Gastrocnemius medialis (tissue), 4 donors: Measurements from ENCODE around the gene WDR26. TPM values are rescaled to one million over a fixed set of nuclear protein-coding genes. Genes with fewer than 3 reads are reported as not detected.

Experiments
- ATAC-seq, 2 donors: fragments of 150-250 bp; one replicate each; pipeline ENCODE4 v1.9.1; 2016
- DNase-seq, 2 donors: peaks; one replicate each; pipeline ENCODE4 v3.0.0-alpha.2; 2019
- H3K27ac ChIP-seq, 4 donors: fragments of 200-600 bp; sonication (generic); 1 replicate in 1 of 4; 2 replicates in 3 of 4; pipeline ENCODE4 v1.5.1; 2016 to 2018; ENCODE audit warnings: mild to moderate bottlenecking in 2 of 4, moderate library complexity in 1 of 4
- H3K27me3 ChIP-seq, 3 donors: fragments of 200-600 bp; sonication (generic) in 2 of 3; 1 replicate in 1 of 3; 2 replicates in 2 of 3; pipeline versions ENCODE4 v1.5.1 to v1.6.0; 2016 to 2019; ENCODE audit warnings: mild to moderate bottlenecking in 1 of 3, moderate library complexity in 1 of 3
- H3K36me3 ChIP-seq, 2 donors: fragments of 200-600 bp; sonication (generic) in 1 of 2; one replicate each; pipeline ENCODE4 v1.5.1; 2017 to 2018
- H3K4me1 ChIP-seq, 2 donors: fragments of 200-600 bp; sonication (generic) in 1 of 2; one replicate each; pipeline ENCODE4 v1.5.1; 2016 to 2017; ENCODE audit warnings: mild to moderate bottlenecking in 2 of 2
- H3K4me3 ChIP-seq, 4 donors: fragments of 200-600 bp; sonication (generic) in 3 of 4; 1 replicate in 1 of 4; 2 replicates in 3 of 4; pipeline ENCODE4 v1.5.1; 2016 to 2019; ENCODE audit warnings: mild to moderate bottlenecking in 2 of 4
- H3K9me3 ChIP-seq, 3 donors: fragments of 200-600 bp; sonication (generic) in 2 of 3; 1 replicate in 1 of 3; 2 replicates in 2 of 3; pipeline ENCODE4 v1.5.1; 2016 to 2019
- POLR2A ChIP-seq, 2 donors: fragments of 450-650 bp; IDR thresholded peaks; one replicate each; pipeline ENCODE4 v1.6.1; 2017; ENCODE audit warnings: antibody characterized with exemption in 2 of 2, mild to moderate bottlenecking in 2 of 2, moderate library complexity in 2 of 2
- in situ Hi-C, 4 donors: fragments of 200-750 bp; cut with MboI; loops; one replicate each; pipeline versions ENCODE4 v1.15.0 to v1.8.0; 2017; ENCODE audit warnings: low sequenced_read_pairs in 4 of 4
- intact Hi-C: fragments of 100-400 bp; cut with DNase I; formaldehyde crosslinking; loops from one replicate; pipeline ENCODE4 v1.15.1; 2023; ENCODE audit warnings: low total_unique reads
- total RNA-seq, 4 donors: library from RNA; depleted of rRNA; stranded (reverse); fragments of >200 nt; gene quantifications; one replicate each; pipeline versions ENCODE4 v1.1.0 to v1.2.3, GENCODE V29; 2016
- TF ChIP-seq, protein P1 (sequence below), 5 experiments: fragments of 450-650 bp in 3 of 5; fragments of 200-600 bp in 2 of 5; sonication (generic) in 2 of 5; IDR thresholded peaks in 4 of 5; conservative IDR thresholded peaks in 1 of 5; 1 replicate in 4 of 5; 2 replicates in 1 of 5; pipeline ENCODE4 v1.5.1; 2016 to 2019; ENCODE audit warnings: antibody characterized with exemption in 5 of 5, mild to moderate bottlenecking in 3 of 5, moderate library complexity in 3 of 5

WDR26 gene
- total RNA-seq, 4 donors from 2014 or later: 62.1 to 86.5 (median 74.0) TPM

DNA sequence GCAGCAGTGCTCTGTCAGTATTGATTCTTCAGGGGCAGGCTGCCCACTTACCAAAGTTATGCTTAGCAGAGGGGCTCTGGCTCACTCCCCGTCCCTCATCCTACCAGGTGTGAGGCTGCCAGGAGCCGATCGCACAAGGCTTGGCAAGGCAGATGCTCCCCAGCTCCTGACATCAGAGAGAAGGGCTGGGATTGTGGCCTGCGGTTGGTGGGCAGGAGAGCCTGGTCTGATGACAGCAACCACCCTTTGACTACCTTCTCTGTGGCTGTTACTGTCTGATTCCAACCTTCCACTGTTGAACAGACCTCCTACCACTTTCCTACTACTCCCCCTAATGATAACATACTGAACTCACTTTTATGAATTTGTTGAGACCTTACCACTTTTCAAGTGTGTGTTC is 23.7 kb upstream of the WDR26 start:
- no peak for DNase-seq

GRCh38 chr1:224457782-224458144 is 23.2 kb upstream of the WDR26 start:
- Histone ChIP-seq H3K4me1 (peaks cover 16 to 26% of the 10 kb centered on the region in 2 donors), H3K4me3 (no peak overlapping the region), H3K36me3 (no peaks in the 10 kb centered on the region), H3K27me3 (no peaks in the 10 kb centered on the region), H3K9me3 (no peaks in the 10 kb centered on the region), H3K27ac (peak overlapping the region; percentile 78 to 91 (median 86))
- DNase-seq (no peak), ATAC-seq (no peak)
- no peak for TF ChIP-seq POLR2A (IDR thresholded peaks at IDR 0.05)
- TF ChIP-seq, protein P1, sequence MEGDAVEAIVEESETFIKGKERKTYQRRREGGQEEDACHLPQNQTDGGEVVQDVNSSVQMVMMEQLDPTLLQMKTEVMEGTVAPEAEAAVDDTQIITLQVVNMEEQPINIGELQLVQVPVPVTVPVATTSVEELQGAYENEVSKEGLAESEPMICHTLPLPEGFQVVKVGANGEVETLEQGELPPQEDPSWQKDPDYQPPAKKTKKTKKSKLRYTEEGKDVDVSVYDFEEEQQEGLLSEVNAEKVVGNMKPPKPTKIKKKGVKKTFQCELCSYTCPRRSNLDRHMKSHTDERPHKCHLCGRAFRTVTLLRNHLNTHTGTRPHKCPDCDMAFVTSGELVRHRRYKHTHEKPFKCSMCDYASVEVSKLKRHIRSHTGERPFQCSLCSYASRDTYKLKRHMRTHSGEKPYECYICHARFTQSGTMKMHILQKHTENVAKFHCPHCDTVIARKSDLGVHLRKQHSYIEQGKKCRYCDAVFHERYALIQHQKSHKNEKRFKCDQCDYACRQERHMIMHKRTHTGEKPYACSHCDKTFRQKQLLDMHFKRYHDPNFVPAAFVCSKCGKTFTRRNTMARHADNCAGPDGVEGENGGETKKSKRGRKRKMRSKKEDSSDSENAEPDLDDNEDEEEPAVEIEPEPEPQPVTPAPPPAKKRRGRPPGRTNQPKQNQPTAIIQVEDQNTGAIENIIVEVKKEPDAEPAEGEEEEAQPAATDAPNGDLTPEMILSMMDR (IDR thresholded peaks at IDR 0.05 in 4 of 5, conservative IDR thresholded peaks at IDR 0.05 in 1 of 5): peak in 1 of 5 experiments; percentile 0
- intact Hi-C loops (loop anchor here (1.0 to 5.0 kb wide), 5 partner anchors 23 to 570 kb away; partner anchors contain the start of genes CNIH4, FBXO28, NVL and WDR26), in situ Hi-C loops (loop anchor here in 3 of 4 donors (5.0 to 25.0 kb wide), 4 partner anchors 120 to 340 kb away; partner anchors contain the start of gene NVL (in 2 of the 3))

More for the DNA sequence above, 23.7 kb upstream of the WDR26 start:
- H3K9me3 ChIP-seq: no peaks in the 10 kb centered on the region
- no peaks in the 10 kb centered on the region for H3K27me3 ChIP-seq
- TF ChIP-seq, protein P1 (IDR thresholded peaks at IDR 0.05 in 4 of 5, conservative IDR thresholded peaks at IDR 0.05 in 1 of 5): no peak
- TF ChIP-seq POLR2A (IDR thresholded peaks at IDR 0.05): no peak
- intact Hi-C loops (loop anchor here (5.0 kb wide), 2 partner anchors 101 to 571 kb away; partner anchors contain the start of gene CNIH4), in situ Hi-C loops (loop anchor here in 3 of 4 donors (5.0 to 25.0 kb wide), 4 partner anchors 121 to 341 kb away; partner anchors contain the start of gene NVL (in 2 of the 3))
- no peak overlapping the region for H3K4me3 ChIP-seq
- H3K4me1 ChIP-seq: peaks cover 16 to 26% of the 10 kb centered on the region in 2 donors
- peak overlapping the region in 3 of 4 donors; percentile 46 to 91 (median 89) for H3K27ac ChIP-seq
- no peak for ATAC-seq
- no peaks in the 10 kb centered on the region for H3K36me3 ChIP-seq

GRCh38 chr1:224456637-224456953 is 22.0 kb upstream of the WDR26 start:
- ATAC-seq (peak; percentile 70 to 78), DNase-seq (peak in 1 of 2 donors; percentile 82)
- peak overlapping the region; percentile 78 to 91 (median 86) for H3K27ac ChIP-seq
- intact Hi-C loops (loop anchor here (5.0 kb wide), 2 partner anchors 99 to 569 kb away; partner anchors contain the start of gene CNIH4), in situ Hi-C loops (loop anchor here in 3 of 4 donors (5.0 to 25.0 kb wide), 4 partner anchors 119 to 339 kb away; partner anchors contain the start of gene NVL (in 2 of the 3))
- TF ChIP-seq POLR2A (IDR thresholded peaks at IDR 0.05): no peak
- TF ChIP-seq, protein P1 (IDR thresholded peaks at IDR 0.05 in 4 of 5, conservative IDR thresholded peaks at IDR 0.05 in 1 of 5): peak in 1 of 5 experiments; percentile 24
- H3K27me3 ChIP-seq: no peaks in the 10 kb centered on the region
- peaks cover 16 to 30% of the 10 kb centered on the region in 2 donors for H3K4me1 ChIP-seq
- H3K4me3 ChIP-seq: no peak overlapping the region
- no peaks in the 10 kb centered on the region for H3K9me3 ChIP-seq
- no peaks in the 10 kb centered on the region for H3K36me3 ChIP-seq

DNA sequence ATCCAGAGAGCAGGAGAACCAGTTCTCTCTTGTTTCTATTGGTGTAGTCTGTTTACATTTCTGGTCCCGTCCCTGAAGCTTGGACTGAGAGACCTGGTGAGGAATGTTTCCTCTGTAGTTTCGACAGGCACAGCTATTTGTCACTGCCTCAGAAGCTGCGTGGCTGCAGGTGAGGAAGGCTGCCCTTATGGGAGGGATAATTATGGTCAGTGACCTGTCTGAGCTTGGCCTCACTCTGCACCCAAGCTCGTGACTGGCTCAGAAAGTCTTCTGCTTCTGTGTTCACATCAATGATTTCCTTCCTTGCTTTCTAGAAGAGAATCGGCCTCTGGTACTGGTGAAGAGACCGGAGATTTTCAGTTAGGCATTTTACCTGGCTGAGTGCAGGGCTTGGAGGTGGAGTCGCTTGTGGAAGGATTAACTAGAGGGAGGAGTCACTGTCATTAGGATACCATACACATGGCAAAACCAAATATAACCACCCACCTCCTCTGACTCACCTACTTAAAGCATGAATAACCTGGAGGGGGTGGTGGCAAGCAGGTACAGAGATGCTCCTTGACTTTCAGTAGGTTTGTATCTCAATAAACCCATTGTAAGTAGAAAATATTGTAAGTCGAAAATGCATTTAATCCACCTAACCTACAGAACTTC is 19.9 kb upstream of the WDR26 start:
- in situ Hi-C loops: loop anchor here in 3 of 4 donors (5.0 to 25.0 kb wide), 4 partner anchors 117 to 337 kb away; partner anchors contain the start of gene NVL (in 2 of the 3)
- ATAC-seq: no peak
- H3K27me3 ChIP-seq: no peaks in the 10 kb centered on the region
- intact Hi-C loops: loop anchor here (5.0 kb wide), 2 partner anchors 97 to 567 kb away; partner anchors contain the start of gene CNIH4
- no peak overlapping the region for H3K4me3 ChIP-seq
- peak in 1 of 2 donors; percentile 22 for DNase-seq
- H3K36me3 ChIP-seq: no peaks in the 10 kb centered on the region
- H3K27ac ChIP-seq: peak overlapping the region in 2 of 4 donors; percentile 37 to 41
- TF ChIP-seq, protein P1 (IDR thresholded peaks at IDR 0.05 in 4 of 5, conservative IDR thresholded peaks at IDR 0.05 in 1 of 5): no peak
- no peak for TF ChIP-seq POLR2A (IDR thresholded peaks at IDR 0.05)
- no peaks in the 10 kb centered on the region for H3K9me3 ChIP-seq
- H3K4me1 ChIP-seq: peaks cover 16 to 50% of the 10 kb centered on the region in 2 donors
